Upper lobe of left lung (tissue), 4 donors: ENCODE data around the gene MUC21.

Experiments
- CTCF ChIP-seq, 6 experiments: fragments of 450-650 bp in 4 of 6; fragments of 200-600 bp in 2 of 6; sonication (generic) in 2 of 6; IDR thresholded peaks; one replicate each; pipeline ENCODE4 v1.5.1; 2016 to 2019; ENCODE audit warnings: antibody characterized with exemption in 6 of 6
- POLR2A ChIP-seq, 4 donors: fragments of 450-650 bp; IDR thresholded peaks; one replicate each; pipeline ENCODE4 v1.5.1; 2016 to 2017; ENCODE audit warnings: antibody characterized with exemption in 4 of 4, mild to moderate bottlenecking in 2 of 4

GRCh38 chr6:30987304-30987703 lies 3.8 kb downstream of the MUC21 start:
- no peak for TF ChIP-seq CTCF (IDR thresholded peaks at IDR 0.05)
- TF ChIP-seq POLR2A (IDR thresholded peaks at IDR 0.05): no peak
